ENCODE data around the gene PREX1. TPM values are rescaled to one million over a fixed set of nuclear protein-coding genes. Genes with fewer than 3 reads are reported as not detected.
A peak's percentile ranks its signal among the peaks of the same experiment; 100 is the strongest.

Gene PREX1
- total RNA-seq, 2 donors from 2014 or later: 96.1 to 111 TPM

DNA sequence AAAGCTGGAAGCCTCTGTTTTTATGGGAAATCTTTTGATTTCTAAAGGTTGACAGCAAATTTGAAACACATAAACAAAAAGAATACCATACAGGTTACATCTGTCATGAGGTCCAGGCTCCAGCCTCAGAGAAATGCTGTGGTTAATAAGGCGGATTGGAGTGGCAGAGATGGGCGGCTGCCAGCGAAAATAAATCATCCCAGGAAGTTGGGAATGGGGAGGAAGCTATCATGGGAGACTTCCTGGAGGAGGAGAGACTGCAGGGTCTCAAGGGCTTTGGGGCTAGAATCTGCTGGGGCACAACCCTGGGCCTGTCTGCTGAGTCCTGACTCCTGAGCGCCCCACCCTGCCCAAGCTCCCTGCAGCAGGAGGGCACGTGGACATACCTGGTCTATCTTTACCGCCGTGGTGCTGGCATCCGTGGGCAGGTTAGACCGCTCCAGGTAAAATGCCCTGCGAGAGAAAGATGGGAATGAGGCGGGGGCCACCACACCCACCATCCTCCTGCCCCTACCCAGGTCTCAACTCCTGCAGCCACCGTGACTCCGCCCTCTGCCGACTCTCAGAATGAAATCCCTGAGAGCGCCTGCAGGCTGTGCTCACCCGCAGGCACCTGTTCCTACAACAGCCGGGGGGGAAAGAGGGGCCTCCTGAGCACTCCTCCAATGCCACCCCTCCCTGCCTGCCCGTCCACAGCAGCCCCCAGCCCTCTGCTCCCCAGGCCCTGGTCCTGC is 197.3 kb downstream of the PREX1 start:
- Mint-ChIP-seq H3K4me1 (peaks cover 11% of the 10 kb centered on the region), H3K36me3 (ENCODE audit: low read depth) (peaks cover 89% of the 10 kb centered on the region), H3K27ac (peak overlapping the region; percentile 66), H3K27me3 (no peaks in the 10 kb centered on the region), H3K4me3 (no peak overlapping the region), H3K9me3 (no peaks in the 10 kb centered on the region)
- no peak for ATAC-seq (replicated peaks)

DNA sequence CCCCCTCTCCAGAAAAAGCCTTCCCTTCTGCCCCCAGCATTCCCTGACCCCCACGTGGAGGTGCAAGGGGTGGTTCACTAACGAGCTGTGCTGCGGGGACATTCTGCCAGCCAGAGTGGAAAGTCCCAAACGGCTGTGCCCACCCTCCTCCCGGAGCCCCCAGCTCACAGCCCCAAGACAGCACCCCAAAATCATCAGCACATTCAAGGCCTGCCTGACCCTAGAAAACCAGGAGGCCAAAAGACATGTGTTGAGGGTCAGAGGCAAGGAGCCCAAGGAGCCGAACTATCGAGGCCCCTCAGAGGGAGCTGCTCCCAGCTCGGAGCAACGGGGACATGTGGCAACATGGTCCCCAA is 197.9 kb downstream of the PREX1 start:
- Mint-ChIP-seq H3K27ac (peak overlapping the region; percentile 66), H3K4me3 (no peak overlapping the region), H3K4me1 (peaks cover 9% of the 10 kb centered on the region), H3K27me3 (no peaks in the 10 kb centered on the region), H3K9me3 (no peaks in the 10 kb centered on the region), H3K36me3 (ENCODE audit: low read depth) (peaks cover 89% of the 10 kb centered on the region)
- no peak for ATAC-seq (replicated peaks)

DNA sequence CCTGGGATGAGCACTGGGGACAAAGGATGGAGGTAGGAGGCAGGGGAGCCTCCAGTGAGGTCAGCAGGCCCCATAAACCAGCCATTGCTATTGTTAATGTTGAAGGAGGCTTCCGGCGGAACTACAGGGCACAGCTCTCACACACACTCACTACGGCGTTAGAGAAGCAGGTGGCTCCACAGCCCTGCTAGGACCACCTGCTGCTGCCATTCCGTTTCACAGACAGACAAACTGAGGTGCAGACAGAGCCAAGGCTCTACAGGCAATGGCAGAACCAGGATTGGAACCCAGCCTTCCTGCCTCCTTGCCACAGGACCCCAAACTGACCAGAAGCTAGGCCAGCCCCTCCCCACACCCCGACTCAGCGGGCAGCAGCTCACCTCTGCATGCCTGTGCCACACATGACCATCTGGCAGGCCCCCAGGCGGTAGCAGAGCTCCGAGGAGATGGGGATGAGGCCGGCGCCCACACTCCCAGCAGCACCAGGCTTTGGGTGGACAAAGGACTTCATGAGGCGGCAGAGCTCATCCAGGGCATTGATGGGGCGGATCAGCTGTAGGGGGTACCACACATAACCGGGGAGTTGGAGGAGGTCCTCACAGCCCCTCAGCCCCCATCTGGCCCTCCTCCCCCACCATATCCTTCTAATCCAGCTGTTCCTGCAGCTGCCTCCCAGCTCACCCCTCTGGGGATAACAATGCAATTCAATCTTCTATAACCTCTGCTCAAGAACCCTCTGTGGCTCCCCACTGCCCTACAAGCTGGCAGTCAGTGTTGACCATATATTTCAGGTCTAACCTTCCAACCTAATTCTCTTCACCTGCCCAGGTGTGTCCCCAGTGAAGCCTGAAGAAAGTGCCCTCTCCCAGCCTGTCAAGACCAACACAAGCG is 198.5 kb downstream of the PREX1 start:
- Mint-ChIP-seq H3K36me3 (ENCODE audit: low read depth) (peaks cover 88% of the 10 kb centered on the region), H3K4me1 (peaks cover 9% of the 10 kb centered on the region), H3K27ac (peak overlapping the region; percentile 66)

DNA sequence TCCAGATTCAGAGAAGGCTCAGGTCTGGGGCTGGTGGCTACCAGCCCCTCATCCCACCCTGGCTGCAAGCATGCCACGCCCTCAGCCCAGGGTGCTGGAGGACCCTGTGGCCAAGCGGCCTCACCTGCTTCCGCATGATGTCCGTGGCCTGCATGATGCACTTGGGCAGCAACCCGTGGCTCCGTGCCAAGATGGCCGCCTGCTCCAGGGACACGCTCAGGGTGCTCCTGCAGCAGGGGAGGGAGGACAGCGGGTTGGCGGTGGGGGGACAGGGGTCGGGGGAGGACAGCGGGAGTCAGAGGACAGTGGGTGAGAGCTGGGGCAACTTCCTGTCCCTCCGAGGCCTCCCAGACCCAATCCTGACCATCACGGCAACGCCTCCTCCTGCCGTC is 200.1 kb downstream of the PREX1 start:
- Mint-ChIP-seq H3K9me3 (no peaks in the 10 kb centered on the region), H3K36me3 (ENCODE audit: low read depth) (peaks cover 83% of the 10 kb centered on the region), H3K4me3 (no peak overlapping the region), H3K27ac (no peak overlapping the region), H3K27me3 (no peaks in the 10 kb centered on the region), H3K4me1 (peaks cover 4% of the 10 kb centered on the region)
- ATAC-seq (replicated peaks): no peak

More for the DNA sequence above, 198.5 kb downstream of the PREX1 start:
- H3K4me3 Mint-ChIP-seq: no peak overlapping the region
- ATAC-seq (replicated peaks): no peak
- no peaks in the 10 kb centered on the region for H3K9me3 Mint-ChIP-seq
- no peaks in the 10 kb centered on the region for H3K27me3 Mint-ChIP-seq

DNA sequence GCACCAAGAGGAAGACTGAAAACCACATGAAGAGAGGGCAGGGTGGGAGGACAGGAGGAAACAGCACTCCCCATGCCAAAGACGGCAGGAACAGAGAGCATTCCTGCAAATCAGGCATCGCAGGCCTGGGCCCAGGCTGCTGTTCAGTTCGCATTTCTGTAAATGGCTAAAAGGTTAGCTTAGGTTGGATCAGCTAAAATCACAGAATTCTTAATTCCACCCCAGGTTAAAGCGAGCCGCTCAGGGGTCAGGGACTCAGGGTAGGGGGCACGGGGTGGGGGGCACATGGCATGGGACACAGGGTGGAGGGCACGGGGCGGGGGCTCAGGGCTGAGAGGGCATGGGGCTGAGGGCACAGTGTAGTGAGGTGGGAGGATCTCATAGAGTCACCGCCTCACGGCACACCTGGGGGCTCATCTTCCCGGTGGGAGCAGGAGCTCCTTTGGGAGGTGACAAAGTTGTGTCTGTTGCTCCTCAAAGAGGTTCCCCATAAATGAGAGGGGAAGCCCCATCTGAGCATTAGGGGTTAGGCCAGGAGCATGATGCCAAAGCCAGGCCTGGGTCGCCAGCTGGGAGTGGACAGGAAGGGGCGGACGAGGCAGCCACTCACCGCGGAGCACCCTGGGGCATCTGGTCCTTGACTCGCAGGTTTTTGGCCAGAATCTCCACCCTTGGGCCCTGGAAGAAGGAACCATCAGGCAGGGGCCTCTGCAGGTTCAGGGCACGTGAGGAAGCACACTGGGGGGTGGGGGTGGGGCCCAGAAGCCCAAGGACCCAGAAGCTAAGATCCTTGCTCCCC is 200.7 kb downstream of the PREX1 start:
- no peak for ATAC-seq (replicated peaks)

DNA sequence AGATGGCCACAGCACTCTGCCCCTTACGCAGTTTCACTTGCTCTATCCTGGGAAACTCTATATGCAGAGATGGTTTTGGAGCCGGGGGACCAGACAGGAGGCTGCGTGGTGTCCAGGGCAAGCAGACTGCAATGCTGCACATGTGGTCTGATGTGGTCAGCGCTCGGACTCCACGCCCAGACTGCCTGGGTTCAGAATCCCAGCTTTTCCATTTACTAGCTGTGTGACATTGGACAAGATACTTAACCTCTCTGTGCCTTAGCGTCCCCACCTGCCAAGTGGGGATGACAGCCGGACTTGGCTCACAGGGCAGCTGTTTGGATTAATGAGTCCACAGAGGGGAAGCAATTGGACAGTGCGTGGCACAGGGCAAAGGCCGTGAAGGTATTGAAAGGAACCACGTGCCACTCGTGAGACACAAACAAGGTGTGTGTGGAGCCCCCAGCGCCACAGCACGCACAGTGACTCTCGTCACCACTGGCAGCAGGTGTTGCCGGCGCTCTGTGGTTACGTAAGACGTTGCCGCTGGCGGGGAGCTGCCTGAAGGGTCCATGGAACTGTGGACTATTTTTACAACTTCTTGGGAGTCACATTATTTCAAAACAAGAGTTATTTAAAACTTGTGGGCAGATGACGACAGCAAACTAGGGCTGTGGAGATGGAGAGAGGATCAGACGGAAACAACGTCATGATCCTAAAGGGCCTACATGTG is 201.4 kb downstream of the PREX1 start:
- peak overlapping the region; percentile 75 for H3K27ac Mint-ChIP-seq
- no peaks in the 10 kb centered on the region for H3K27me3 Mint-ChIP-seq
- no peak for ATAC-seq (replicated peaks)
- H3K36me3 Mint-ChIP-seq (ENCODE audit: low read depth): peaks cover 77% of the 10 kb centered on the region
- no peaks in the 10 kb centered on the region for H3K9me3 Mint-ChIP-seq
- peaks cover 4% of the 10 kb centered on the region for H3K4me1 Mint-ChIP-seq
- peak overlapping the region; percentile 23 for H3K4me3 Mint-ChIP-seq

More for the DNA sequence above, 200.7 kb downstream of the PREX1 start:
- Mint-ChIP-seq H3K36me3 (ENCODE audit: low read depth) (peaks cover 83% of the 10 kb centered on the region), H3K27me3 (no peaks in the 10 kb centered on the region), H3K4me3 (peak overlapping the region; percentile 23), H3K27ac (peak overlapping the region; percentile 75), H3K4me1 (peaks cover 4% of the 10 kb centered on the region), H3K9me3 (no peaks in the 10 kb centered on the region)

DNA sequence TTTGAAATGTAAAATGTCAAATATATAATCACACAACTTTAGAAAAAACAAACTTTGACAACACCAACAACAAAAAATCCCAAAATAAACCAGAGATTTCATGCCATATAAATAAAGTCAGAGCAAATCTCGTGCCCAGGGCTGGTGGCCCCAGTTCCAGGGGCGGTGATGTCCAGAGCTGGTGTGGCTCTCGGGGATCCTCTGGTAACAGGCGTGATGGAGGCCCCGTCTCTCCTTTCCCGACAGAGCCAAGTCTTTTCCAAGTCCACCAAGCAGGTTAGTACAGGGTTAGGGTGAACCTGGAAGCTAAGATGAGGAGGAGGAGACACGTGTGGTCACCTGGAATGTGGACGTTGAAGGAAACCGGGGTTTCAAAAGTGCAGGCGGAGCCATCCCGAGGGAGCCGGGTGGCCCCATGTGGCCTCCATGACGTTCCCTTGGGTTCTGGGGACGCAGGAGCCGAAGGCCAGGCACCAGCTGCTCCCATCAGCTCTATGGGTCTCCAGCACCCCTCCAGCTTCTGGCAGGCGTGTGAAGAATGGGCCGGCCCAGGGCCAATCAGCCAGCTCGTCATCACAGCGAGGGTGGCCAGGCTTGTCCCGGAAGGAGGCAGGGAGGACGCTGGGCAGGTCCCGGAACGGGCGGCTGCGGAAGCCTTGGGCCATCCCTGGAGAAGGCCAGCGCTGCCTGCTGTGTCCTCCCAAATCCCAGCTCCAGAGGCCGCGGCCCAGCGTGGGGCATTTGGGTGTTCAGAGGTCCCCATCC is 202.5 kb downstream of the PREX1 start:
- no peaks in the 10 kb centered on the region for H3K9me3 Mint-ChIP-seq
- ATAC-seq (replicated peaks): no peak
- peaks cover 9% of the 10 kb centered on the region for H3K4me1 Mint-ChIP-seq
- H3K27me3 Mint-ChIP-seq: no peaks in the 10 kb centered on the region
- H3K4me3 Mint-ChIP-seq: no peak overlapping the region
- peaks cover 67% of the 10 kb centered on the region for H3K36me3 Mint-ChIP-seq (ENCODE audit: low read depth)
- no peak overlapping the region for H3K27ac Mint-ChIP-seq

DNA sequence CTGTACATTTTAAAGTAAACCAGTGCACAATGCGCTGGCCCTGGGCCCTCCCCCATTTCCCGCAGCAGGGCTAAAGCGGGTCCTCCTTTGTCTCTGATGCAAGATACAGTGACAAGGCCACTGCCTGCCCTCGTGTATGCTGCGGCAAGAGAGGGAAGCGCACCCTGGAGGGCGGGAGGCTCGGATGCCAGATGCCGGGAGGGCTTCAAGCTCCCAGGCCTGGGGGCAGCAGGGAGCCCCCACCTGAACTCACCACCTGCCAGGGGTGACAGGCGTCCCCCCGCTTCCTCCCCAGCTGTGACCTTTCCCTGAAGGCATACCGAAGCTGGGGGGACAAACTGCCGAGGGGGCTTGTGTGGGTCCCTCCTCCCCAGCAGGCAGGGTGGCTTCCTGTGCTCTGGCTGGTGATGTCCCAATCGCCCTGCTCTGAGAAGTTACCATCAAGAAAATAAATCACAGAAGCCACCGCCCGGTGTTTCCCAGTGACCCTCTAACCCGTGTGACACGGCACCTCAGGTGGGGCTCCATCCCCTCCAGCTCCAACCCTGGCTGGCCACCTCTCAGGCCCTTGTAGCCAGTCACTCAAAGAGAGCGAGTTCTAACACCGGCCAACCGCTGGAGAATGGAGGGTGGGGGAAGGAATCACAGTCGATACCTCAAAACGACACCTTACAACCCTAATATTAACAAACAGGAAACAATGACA is 203.3 kb downstream of the PREX1 start:
- ATAC-seq (replicated peaks): no peak
- H3K36me3 Mint-ChIP-seq (ENCODE audit: low read depth): peaks cover 59% of the 10 kb centered on the region

DNA sequence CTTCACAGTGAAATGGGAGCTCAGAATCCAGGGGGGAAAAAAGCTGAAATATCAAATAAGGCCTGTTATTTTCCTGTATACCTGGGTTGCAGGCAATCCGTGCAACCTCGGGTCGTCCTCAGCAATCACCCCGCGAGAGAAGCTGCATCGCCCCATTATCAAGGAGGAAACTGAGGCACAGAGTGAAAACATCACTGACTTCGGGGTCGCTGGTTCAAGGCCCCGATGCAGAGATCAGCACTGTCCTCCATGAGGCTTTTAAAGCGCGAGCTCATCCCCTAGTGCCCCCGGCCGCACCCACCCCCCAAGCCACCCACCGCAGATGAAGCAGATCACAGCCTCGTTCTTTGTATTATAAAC is 203.9 kb downstream of the PREX1 start:
- no peaks in the 10 kb centered on the region for H3K27me3 Mint-ChIP-seq
- no peaks in the 10 kb centered on the region for H3K9me3 Mint-ChIP-seq
- ATAC-seq (replicated peaks): no peak
- H3K4me3 Mint-ChIP-seq: no peak overlapping the region
- peaks cover 53% of the 10 kb centered on the region for H3K36me3 Mint-ChIP-seq (ENCODE audit: low read depth)
- peaks cover 9% of the 10 kb centered on the region for H3K4me1 Mint-ChIP-seq
- no peak overlapping the region for H3K27ac Mint-ChIP-seq

More for the DNA sequence above, 203.3 kb downstream of the PREX1 start:
- H3K9me3 Mint-ChIP-seq: no peaks in the 10 kb centered on the region
- H3K4me1 Mint-ChIP-seq: peaks cover 9% of the 10 kb centered on the region
- H3K4me3 Mint-ChIP-seq: no peak overlapping the region
- no peak overlapping the region for H3K27ac Mint-ChIP-seq
- no peaks in the 10 kb centered on the region for H3K27me3 Mint-ChIP-seq

DNA sequence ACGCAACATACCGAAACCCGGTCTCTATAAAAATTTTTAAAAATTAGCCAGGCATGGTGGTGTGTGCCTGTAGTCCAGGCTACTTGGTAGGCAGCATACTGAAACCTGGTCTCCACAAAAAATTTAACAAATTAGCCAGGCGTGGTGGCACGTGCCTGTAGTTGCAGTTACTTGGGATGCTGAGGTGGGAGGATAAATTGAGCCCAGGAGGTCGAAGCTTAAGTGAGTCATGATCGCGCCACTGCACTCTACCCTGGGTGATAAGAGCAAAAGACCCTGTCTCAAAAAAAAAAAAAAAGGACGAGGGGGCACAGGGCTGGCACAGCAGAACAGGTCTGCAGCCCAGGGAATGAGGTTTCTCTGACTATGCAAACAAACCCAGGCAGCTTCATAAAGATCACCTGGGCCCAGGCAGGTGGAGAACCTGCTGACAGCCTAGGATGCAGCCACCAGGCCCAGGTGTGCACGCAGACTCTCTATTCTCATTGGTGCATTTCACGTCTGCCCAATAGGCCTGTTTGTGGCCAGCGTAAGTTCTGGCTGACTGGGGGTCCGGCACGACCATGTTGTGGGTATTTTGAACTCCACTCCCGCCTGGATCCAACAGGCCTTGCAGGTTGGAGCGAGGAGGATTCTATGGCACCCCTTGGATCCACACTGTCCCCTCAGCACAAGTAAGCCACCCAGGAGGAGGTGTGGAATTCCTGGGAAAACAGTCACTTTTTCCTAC is 204.5 kb downstream of the PREX1 start:
- Mint-ChIP-seq H3K4me3 (no peak overlapping the region), H3K9me3 (no peaks in the 10 kb centered on the region), H3K27me3 (no peaks in the 10 kb centered on the region), H3K36me3 (ENCODE audit: low read depth) (peaks cover 48% of the 10 kb centered on the region), H3K27ac (peak overlapping the region; percentile 65), H3K4me1 (peaks cover 9% of the 10 kb centered on the region)
- no peak for ATAC-seq (replicated peaks)

DNA sequence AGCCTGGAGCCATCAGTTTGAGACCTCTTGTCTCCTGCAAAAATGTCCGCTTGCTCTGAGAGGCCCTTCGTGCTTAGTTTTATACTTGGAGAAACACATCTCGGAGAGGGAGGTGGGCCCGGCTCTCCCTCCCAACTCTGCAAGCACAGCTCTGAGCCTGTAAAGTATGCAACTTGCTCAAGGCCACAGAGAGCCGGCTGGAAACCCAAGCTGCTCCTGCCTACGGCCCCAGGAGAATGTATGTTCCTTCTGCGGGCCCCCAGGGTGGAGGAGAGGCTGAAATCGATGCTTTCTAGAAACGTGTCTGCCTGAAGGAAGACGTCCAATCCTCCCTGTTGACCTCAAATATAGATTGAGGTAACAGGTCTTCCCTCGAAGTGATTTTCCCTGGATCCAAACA is 205.4 kb downstream of the PREX1 start:
- H3K4me1 Mint-ChIP-seq: peaks cover 9% of the 10 kb centered on the region
- peaks cover 45% of the 10 kb centered on the region for H3K36me3 Mint-ChIP-seq (ENCODE audit: low read depth)
- ATAC-seq (replicated peaks): no peak
- peak overlapping the region; percentile 65 for H3K27ac Mint-ChIP-seq
- no peak overlapping the region for H3K4me3 Mint-ChIP-seq
- H3K9me3 Mint-ChIP-seq: no peaks in the 10 kb centered on the region
- H3K27me3 Mint-ChIP-seq: no peaks in the 10 kb centered on the region

DNA sequence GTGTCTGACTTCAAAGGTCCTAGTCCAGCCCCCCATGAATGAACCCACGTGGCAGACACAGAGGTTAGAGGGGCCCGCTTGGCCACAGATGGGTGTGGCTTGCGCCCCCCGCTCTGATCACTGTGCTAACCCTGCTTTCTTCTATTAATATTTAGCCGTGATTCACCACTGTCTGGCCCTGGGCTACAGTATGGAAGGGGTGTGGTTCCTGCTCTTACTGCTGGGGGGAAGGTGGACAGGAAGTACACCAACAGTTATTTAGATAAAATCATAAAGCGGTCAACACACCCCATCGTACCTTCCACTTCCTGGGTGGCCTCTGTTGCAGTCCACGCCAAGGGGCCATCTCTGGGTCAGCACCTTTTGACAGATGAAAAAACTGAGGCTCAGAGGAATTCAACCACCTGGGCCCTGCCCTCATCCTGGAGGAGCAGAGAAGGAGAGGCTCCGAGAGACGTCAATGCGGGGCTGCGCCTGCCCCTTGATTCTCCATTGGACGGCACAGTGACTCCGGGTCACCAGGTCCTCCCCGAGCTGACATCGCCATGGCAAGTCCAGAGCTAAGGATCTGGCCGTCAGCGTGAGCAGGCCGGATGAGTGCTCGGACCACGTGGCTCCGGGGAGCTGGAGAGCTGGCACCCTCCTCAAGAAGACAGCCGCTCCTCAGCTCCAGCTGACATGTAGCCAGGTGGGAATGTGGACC is 206.3 kb downstream of the PREX1 start:
- Mint-ChIP-seq H3K36me3 (ENCODE audit: low read depth) (peaks cover 36% of the 10 kb centered on the region), H3K27ac (peak overlapping the region; percentile 65)

More for the DNA sequence above, 206.3 kb downstream of the PREX1 start:
- no peaks in the 10 kb centered on the region for H3K27me3 Mint-ChIP-seq
- peak overlapping the region; percentile 45 for H3K4me3 Mint-ChIP-seq
- H3K4me1 Mint-ChIP-seq: peaks cover 5% of the 10 kb centered on the region
- ATAC-seq (replicated peaks): peak; percentile 8
- no peaks in the 10 kb centered on the region for H3K9me3 Mint-ChIP-seq
